NCI-H128 (cell line): ENCODE data around the gene RFX3.
A peak's percentile ranks its signal among the peaks of the same experiment; 100 is the strongest.

Experiments used
- DNase-seq: peaks from one replicate; lab custom pipeline; 2025; ENCODE audit not compliant: unreplicated experiment; lab: John Stamatoyannopoulos, UW

RFX3 gene

DNA sequence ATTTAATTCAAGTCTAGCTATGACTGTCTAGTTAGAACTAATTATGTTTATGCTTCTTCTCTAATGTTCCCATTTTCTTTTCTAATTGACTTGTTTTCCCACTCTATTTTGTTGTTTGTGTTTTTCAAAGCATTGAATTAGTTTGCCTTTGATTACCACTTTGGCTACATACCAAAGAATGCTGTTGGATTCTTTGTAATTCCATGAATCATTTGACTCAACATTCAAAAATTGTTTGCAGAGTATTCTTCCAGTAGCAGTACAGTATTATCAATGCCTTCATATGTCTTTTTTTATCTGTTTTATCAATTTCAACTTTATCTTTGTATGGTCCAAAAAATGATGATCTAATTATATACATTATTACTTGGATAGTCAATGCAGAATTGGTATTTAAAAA lies 288.7 kb downstream of the RFX3 start:
- DNase-seq: no peak

DNA sequence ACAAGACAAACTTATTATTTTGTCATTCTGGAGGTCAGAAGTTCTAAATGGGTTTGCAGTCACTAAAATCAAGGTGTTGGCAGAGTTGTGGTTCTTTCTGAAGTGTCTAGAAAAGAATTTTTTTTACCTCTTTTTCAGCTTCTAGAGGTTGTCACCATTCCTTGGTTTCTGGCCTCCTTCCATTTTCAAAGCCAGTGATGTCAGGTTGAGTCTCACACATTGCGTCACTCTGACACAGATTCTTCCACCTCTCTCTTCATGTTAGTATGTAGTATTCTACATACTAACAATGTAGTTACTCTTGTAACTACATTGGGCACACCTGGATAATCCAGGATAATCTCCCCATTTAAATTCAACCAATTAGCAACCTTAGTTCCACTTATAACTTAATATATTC lies 290.3 kb downstream of the RFX3 start:
- DNase-seq: no peak

DNA sequence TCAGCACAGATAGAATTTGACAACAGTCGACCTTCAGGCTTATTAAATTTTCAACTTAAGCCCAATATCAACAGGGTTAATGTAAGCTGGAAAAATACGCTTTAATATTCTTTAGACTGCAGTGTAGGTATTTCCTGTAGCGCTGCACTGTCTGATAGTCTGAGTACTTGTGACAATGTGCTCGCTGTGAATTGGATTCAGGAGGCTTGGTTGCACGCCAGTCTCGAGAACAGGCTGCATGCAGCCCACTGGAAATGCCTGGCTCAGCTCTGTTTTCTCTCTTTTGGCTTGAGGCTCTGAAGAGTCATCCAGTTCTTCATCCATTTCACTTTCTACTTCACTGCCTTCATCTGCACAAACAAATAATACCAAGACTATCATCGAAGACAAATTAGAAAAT lies 300.9 kb downstream of the RFX3 start:
- DNase-seq: no peak

DNA sequence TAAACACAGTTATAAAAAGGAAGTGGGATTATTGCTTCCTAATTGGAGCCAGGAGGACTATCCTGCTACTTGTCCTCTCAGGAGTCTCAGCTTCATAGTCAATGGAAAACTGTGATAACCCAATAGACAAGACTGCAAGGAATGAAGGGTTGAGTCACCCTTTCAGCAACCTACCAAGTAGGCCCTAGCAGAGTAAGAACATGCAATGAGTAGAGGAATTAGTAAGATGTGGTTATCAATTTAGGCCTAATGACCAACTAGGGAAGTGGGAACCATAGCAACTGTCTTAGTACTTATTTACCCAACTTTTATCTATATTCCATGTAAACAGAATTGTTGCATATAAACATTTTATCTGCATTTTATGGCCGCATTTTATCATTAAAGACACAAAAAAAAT lies 310.1 kb downstream of the RFX3 start:
- DNase-seq: no peak

DNA sequence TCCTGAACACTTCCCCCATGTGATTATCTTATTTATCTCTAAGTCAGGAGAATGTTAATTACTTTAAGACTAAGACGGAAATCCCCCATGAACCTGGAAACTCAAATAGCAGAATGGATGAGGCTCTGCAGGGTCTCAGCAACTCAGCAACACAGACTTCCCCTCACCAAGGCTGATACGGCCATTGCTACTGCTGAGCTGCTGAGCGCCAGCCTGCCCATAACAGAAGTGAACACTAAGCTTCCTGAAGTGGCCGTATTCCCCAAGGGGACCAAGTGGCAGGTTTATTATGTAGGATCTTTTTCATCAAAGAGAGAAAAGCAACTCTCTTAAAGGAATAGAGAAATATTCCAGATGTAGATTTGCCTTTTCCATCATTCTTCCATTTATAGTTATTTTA lies 311.1 kb downstream of the RFX3 start:
- DNase-seq: no peak

DNA sequence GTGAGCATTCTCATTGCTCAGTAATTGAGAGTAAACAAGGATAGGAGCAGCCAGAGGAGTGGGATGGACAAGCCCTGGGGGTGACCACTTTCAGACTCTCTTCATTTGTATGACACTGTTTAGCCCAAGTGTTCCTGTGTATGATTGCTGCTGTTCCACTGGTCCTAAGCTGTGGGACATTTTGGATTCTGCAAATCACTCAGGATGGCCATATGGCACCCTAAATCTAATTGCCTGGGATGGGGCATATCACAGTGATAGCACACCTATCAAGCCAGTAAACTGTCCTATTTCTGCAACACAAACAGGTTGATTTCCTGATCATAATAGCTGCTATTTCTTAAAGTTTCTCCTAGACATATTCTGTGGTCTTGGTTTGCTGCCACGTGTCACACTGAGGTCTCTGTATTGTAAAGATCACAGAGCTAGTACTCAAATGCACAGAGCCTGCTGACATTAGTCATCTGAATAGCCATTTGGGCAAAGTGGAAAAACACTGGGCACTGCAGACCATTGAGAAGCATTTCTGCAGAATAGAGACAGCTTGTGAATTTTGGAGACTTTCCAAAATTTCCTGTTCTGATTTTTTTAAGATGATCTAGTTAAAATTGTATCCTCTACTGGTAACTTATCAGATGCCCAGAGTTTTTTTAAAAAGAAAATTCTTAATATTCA lies 320.2 kb downstream of the RFX3 start:
- no peak for DNase-seq

DNA sequence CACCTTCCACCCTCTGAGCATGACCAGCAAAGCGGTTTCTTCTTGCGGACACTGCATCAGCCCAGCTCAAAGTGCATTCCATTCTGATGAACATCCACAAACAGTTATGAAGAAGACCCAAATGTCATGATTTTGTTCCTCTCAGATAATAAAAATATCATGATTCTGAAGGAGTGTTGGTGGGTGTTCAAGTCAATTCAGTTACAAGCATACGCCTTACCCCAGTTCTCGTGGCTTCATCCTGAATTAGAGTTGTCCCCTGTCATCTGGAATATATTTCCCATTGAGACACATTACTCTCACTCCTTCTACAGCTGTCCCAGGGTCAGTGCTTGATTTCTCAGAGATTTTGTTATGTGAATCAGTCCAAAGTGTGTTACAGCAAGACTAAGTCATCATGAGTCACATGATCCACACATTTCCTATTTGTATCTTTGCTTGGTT lies 325.4 kb downstream of the RFX3 start:
- DNase-seq: no peak

DNA sequence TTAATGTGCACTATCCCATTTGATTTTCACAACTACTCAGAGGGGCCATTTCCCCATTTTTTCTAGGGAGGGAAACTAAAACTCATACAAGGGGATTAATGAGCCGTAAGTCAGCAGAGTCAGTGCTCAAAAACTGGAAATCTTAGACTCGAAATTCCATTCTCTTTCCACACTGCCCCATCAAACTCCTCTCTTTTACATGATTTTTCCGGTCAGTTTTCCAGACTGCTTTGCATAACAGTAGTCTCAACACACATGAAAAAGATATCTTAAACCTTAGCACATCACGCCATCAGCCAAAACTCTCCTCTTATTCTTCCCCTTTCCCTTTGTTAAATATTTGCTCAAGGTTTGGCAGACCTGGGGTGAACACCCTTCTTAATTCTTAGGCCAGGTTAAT lies 332.0 kb downstream of the RFX3 start:
- no peak for DNase-seq

DNA sequence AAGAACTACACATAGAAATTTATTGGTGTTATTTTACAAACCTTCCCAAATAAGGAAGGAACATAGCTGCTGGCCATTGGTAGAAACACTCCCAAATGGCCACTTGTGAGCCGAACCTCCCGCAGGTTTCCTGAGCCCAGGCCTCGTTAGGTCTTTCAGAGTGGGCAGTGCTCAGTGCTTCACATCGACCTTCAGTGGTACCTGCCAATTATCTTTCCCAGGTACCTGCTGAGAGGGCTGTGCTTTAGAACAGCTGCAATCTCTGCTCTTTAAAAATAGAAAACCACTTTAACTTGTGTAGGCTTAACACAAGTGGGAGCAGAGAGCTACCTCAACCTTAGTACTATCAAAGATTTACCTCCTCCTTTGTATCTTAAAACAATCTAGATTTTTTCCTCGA lies 334.1 kb downstream of the RFX3 start:
- peak; percentile 42 for DNase-seq

DNA sequence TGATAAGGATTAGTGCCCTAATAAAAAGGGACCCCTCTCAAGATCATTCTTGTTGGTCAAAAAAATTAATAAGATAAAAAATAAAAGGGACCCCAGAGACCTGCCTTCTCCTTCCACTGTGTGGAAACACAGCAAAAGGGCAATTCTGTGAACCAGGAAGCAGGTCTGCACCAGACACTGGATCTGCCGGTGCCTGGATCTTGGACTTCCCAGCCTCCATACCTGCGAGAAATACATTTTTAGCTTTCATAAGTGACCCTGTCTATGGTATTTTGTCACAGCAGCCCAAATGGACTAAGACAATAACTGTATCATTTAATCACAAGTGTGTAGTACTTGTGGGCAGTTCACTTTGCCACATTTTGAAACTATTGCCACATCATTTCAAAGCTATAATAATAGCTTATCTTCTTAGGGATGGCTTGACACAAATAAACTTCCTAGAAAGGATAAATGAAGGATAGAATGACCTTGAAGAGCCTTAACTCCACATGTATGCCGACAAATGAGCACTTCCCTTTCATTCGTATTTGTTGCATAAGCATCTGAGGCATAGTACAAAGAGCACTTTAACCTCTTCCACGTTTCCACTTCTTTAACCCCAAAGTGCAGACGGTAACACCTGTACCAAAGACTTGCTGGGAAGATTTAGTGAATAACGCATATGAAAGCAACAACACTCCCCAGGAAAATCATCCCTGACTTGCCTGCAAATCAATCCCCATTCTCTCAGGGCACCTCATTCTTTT lies 336.5 kb downstream of the RFX3 start:
- no peak for DNase-seq

DNA sequence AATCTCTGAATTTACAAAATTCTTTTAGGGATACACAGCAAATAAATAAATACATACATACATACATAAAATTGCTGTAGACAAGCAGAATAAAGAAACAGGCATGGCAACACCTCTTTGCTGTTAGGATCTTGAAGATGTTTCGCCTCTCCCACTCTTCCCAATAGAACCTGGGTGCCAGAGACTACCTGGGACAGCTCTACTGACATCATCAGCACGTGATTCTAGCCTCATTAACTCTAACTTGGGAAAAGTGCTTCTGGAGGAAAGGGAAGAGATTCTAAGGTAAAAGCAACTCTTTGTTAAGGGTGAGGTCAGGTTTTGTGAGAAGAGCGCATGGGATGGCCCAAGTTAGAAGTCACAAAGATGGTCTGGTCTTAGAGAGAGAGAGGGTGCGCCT lies 339.1 kb downstream of the RFX3 start:
- no peak for DNase-seq

DNA sequence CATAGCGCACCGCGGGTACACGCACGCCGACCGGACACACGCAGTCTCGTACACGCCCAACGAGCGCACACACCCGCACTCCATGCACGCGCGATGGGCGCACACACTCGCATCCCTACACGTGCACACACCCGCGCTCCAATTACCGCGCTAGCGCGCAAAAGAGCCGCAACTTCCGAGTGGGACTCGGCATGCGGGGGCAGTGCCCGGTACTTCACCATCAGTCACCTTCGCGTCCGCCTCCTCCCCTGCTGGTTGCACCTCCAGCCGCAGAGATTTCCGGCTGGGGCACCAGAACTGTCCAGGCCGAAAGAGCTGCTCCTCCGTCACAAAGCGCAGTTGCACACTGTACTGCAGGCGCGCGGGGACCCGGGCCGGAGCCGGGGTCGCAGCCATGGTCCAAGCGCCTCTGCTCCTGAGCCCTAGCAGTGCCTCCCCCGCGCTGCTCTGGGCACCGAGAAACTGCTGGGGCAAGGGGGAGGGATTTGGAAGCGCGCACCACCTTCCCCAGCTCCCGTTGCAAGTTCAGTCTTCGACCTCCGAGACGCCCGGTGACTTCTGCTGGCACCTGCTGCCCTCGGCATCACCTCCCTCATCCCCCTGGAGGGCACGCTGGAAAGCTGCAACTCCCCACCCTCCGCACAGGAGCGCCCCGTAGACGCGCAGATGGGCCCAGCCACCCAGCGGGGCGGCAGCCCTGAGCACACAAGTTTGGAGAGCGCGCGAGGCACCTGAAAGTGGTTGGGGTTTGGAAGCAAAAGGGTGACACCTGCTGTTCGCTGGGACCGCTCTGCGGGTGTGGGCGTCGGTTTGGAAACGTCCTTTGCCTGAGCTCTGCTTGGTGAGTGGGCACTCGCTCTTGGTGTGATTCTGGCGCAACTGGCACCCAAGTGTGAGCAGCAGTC lies 344.5 kb downstream of the RFX3 start:
- peak; percentile 66 for DNase-seq

DNA sequence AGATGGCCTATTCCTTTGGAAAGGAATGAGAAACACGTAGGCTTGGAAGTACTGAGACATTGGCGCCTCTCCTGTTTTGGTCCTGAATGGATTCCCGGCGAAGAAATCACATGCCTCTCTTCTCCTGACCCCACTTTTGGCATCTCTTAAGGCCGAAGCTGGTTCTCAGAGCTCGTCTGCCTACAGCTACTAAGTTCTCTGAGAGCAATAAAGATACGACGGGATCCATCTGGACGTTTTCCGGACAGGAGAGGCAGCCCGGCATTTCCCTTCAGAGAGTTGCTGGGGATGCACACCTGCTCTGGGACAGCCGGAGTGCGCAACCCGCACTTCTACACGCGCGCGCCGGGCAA lies 345.1 kb downstream of the RFX3 start:
- no peak for DNase-seq

DNA sequence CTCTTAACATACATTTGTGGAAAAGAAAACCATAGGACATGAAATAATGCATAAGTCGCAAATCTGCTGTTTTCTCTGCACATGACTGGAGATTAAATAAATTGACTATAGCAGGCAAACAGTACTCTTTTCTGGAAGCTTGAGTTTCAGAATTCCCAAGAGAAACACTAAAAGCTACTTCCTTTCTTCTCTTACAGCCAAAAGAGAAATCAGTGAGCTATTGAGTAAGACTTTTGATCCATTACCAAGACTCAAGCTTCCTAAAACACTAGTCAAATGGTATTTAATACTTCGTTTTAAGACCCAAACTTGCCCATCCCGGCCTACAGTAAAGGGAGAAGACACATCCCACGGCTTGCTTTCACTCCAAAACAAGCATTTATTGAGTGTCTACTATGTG lies 346.1 kb downstream of the RFX3 start:
- no peak for DNase-seq

DNA sequence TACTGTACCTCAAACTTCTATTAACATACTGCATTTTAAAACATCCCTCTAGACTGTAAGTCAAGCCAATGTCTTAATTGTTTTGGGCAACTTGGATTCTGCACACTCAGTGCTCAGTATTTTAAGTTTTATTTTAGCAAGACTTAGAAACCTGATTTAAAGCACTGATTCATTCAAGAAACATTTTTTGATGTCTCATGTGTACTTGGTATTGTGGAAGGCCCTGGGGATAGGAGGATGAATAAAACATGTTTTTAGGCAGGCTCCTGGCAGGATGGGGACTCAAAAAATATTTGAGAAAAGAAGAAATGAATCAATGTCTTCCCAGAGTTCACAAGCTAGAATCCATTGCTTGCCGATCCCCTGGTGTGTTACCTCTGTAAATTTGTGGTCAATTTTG lies 347.9 kb downstream of the RFX3 start:
- no peak for DNase-seq

DNA sequence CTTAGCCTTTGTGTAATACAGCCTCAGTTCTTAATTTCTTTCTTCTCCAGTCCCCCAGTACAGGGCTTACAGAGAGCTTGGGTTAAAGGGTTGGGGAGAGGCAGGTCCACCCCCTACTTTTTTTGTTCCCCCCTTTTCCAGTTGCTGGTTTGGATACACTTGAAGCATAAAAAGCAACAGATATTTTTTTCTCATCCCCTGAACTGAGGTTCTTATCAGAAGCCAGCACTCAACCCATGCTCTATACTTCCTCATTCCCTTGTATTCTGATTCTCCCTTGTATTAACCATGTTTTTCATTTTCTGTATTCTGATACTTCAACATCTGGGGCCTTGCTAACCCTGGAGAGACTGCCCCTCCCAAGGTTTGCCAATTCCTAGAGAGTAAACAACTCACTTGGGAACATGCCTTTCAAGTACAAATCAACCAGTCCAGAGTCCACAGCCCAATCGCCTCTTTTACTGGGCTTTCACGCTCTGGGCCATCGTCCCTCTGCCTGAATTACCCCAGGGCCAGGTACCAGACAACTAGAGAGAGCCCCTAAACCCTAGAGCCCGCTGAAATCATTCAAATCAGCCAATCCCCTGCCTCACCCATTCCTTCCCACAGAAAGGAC lies 348.5 kb downstream of the RFX3 start:
- DNase-seq: no peak

DNA sequence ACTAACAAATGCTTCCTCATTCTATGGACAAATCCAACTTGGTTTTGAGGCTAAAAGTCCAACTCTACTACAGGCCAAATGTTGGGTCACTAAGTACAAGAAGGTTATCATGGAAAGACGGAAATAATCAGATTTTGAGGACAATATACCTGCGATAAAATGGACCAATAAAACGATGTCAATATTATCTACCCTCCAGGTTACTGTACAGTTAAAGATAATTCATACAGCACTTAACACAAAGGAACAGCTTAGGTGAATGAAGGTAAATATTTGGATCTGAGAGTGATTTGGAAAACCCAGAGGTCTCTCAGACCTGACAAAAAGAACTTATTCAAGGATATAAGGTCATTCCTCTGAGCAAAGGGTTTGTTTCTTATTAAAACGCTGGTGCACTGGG lies 352.4 kb downstream of the RFX3 start:
- DNase-seq: no peak

DNA sequence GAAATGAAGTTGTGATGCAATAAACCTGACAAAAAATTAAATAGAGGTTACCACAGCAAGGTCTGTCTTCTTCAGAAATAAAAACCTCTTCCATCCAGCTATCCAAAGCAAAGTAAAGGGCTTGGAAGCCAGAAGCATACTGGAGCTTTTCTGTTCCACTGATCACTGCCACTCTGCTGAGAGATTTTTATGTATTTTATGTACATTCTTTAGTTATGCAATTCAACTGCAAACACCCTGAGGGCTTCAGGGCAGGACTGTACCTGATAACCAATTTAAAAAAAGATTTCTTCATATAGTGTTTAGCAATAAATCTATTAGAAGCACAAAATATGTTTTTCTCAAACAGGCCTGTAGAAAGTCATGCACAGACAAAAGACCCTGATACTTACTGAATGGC lies 355.0 kb downstream of the RFX3 start:
- DNase-seq: no peak
